ENCODE results near the gene NCOR1.

NCOR1 gene

GRCh38 chr17:16155536-16155935 lies 59.8 kb downstream of the NCOR1 start:
- TF ChIP-seq EGR1 (IDR thresholded peaks at IDR 0.05) (no peak), TAF1 (IDR thresholded peaks at IDR 0.05; ENCODE audit: low read depth) (no peak), CREB1 (IDR thresholded peaks at IDR 0.05; ENCODE audit: low read depth) (no peak), ZBTB7A (IDR thresholded peaks at IDR 0.05; ENCODE audit: low read depth) (no peak), EP300 (IDR thresholded peaks at IDR 0.05; ENCODE audit: borderline replicate concordance) (no peak), MAX (IDR thresholded peaks at IDR 0.05) (no peak), TCF12 (IDR thresholded peaks at IDR 0.05; ENCODE audit: low read depth) (no peak), RAD21 (IDR thresholded peaks at IDR 0.05; ENCODE audit: low read depth) (no peak), CEBPB (IDR thresholded peaks at IDR 0.05) (no peak), NFIC (IDR thresholded peaks at IDR 0.05) (no peak)
- TF ChIP-seq, protein P1, sequence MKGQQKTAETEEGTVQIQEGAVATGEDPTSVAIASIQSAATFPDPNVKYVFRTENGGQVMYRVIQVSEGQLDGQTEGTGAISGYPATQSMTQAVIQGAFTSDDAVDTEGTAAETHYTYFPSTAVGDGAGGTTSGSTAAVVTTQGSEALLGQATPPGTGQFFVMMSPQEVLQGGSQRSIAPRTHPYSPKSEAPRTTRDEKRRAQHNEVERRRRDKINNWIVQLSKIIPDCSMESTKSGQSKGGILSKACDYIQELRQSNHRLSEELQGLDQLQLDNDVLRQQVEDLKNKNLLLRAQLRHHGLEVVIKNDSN (IDR thresholded peaks at IDR 0.05), result no peak
- TF ChIP-seq, protein P2, sequence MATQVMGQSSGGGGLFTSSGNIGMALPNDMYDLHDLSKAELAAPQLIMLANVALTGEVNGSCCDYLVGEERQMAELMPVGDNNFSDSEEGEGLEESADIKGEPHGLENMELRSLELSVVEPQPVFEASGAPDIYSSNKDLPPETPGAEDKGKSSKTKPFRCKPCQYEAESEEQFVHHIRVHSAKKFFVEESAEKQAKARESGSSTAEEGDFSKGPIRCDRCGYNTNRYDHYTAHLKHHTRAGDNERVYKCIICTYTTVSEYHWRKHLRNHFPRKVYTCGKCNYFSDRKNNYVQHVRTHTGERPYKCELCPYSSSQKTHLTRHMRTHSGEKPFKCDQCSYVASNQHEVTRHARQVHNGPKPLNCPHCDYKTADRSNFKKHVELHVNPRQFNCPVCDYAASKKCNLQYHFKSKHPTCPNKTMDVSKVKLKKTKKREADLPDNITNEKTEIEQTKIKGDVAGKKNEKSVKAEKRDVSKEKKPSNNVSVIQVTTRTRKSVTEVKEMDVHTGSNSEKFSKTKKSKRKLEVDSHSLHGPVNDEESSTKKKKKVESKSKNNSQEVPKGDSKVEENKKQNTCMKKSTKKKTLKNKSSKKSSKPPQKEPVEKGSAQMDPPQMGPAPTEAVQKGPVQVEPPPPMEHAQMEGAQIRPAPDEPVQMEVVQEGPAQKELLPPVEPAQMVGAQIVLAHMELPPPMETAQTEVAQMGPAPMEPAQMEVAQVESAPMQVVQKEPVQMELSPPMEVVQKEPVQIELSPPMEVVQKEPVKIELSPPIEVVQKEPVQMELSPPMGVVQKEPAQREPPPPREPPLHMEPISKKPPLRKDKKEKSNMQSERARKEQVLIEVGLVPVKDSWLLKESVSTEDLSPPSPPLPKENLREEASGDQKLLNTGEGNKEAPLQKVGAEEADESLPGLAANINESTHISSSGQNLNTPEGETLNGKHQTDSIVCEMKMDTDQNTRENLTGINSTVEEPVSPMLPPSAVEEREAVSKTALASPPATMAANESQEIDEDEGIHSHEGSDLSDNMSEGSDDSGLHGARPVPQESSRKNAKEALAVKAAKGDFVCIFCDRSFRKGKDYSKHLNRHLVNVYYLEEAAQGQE (IDR thresholded peaks at IDR 0.05; ENCODE audit: low read depth), result no peak

DNA sequence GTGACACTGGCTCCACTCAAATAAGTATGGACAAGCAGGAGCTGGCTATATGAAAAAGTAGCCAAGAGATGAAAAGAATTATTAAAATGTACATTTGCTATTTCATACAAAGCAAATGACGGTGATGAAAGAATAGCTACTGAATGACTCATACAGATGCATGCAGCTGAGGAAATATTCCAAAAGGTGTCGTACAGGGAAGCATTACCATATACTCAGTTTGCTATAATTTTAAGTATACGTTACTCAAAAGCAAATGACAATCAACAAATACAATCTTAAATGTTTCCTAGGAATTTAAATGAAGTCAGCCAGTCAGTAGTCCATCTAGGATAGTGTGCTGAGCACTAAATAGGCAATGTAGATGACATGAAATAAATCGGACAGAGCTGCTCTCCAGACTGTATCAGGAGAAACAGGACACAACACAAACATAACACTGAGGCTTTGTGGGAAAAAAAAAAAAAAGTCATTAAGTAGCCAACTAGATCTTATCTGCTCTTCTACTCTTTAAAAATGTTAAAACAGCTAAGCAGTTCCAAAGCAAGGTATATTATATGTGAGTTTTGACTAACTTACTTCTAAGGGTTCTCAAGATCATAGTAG lies 65.0 kb downstream of the NCOR1 start:
- TF ChIP-seq RAD21 (IDR thresholded peaks at IDR 0.05; ENCODE audit: low read depth) (no peak), CEBPB (IDR thresholded peaks at IDR 0.05) (no peak), EP300 (IDR thresholded peaks at IDR 0.05; ENCODE audit: borderline replicate concordance) (no peak), EGR1 (IDR thresholded peaks at IDR 0.05) (no peak), FOXM1 (IDR thresholded peaks at IDR 0.05; ENCODE audit: borderline replicate concordance, low read depth) (no peak), TCF12 (IDR thresholded peaks at IDR 0.05; ENCODE audit: low read depth) (no peak), MAX (IDR thresholded peaks at IDR 0.05) (no peak), ZBTB7A (IDR thresholded peaks at IDR 0.05; ENCODE audit: low read depth) (no peak), NFIC (IDR thresholded peaks at IDR 0.05) (no peak), YY1 (IDR thresholded peaks at IDR 0.05; ENCODE audit: low read depth) (no peak), TAF1 (IDR thresholded peaks at IDR 0.05; ENCODE audit: low read depth) (no peak), CREB1 (IDR thresholded peaks at IDR 0.05; ENCODE audit: low read depth) (no peak), TEAD4 (IDR thresholded peaks at IDR 0.05) (no peak)
- TF ChIP-seq, protein P1 (IDR thresholded peaks at IDR 0.05), result no peak
- TF ChIP-seq, protein P2 (IDR thresholded peaks at IDR 0.05; ENCODE audit: low read depth), result no peak

- TF ChIP-seq EGR1 (IDR thresholded peaks at IDR 0.05) (no peak), MAX (IDR thresholded peaks at IDR 0.05) (no peak), YY1 (IDR thresholded peaks at IDR 0.05; ENCODE audit: low read depth) (no peak), TEAD4 (IDR thresholded peaks at IDR 0.05) (no peak), TAF1 (IDR thresholded peaks at IDR 0.05; ENCODE audit: low read depth) (no peak), EP300 (IDR thresholded peaks at IDR 0.05; ENCODE audit: borderline replicate concordance) (no peak), ZBTB7A (IDR thresholded peaks at IDR 0.05; ENCODE audit: low read depth) (no peak), CREB1 (IDR thresholded peaks at IDR 0.05; ENCODE audit: low read depth) (no peak), FOXM1 (IDR thresholded peaks at IDR 0.05; ENCODE audit: borderline replicate concordance, low read depth) (no peak), TCF12 (IDR thresholded peaks at IDR 0.05; ENCODE audit: low read depth) (no peak), NFIC (IDR thresholded peaks at IDR 0.05) (no peak), RAD21 (IDR thresholded peaks at IDR 0.05; ENCODE audit: low read depth) (no peak), CEBPB (IDR thresholded peaks at IDR 0.05) (no peak)
- TF ChIP-seq, protein P2 (IDR thresholded peaks at IDR 0.05; ENCODE audit: low read depth), result no peak
These were observed 66.7 kb downstream of the NCOR1 start for GRCh38 chr17:16148596-16148995.

- no peak for TF ChIP-seq NFIC (IDR thresholded peaks at IDR 0.05)
- no peak for TF ChIP-seq EGR1 (IDR thresholded peaks at IDR 0.05)
- TF ChIP-seq MAX (IDR thresholded peaks at IDR 0.05), result no peak
These were observed 73.6 kb downstream of the NCOR1 start for GRCh38 chr17:16141685-16142084.

Measured in Ishikawa (cell line).